ENCODE data around the gene PSMC3. TPM values are rescaled to one million over a fixed set of nuclear protein-coding genes. Genes with fewer than 3 reads are reported as not detected.
A peak's percentile ranks its signal among the peaks of the same experiment; 100 is the strongest.

Gene PSMC3
- total RNA-seq, 1 experiment from 2014 or later: 179 TPM

DNA sequence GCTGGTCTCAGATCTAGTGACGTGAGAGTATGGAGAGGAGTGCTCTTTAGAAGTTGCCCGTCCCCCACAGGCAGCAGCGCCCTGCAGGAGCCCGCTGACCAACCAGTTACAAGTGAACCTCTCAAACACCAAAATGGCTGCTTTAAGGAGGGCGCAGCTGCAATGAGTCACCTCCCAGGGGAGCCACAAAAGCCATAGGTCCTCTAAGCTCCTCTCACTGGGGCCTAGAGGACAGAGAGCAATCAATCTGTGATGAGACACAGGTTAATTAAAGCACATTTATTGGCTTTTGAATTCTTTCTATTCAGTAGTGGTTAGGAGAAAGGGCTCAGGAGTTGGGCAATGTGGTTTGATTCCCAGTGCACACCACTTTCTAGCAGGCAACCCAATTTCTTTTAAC lies 38.2 kb upstream of the PSMC3 start:
- no peak overlapping the region for H4K8ac ChIP-seq (replicated peaks; ENCODE audit: insufficient read length, low read depth, low read length)
- H3K27ac ChIP-seq (ENCODE audit: insufficient read length, low read depth, low read length): no peak overlapping the region
- H3K4me2 ChIP-seq (ENCODE audit: insufficient read depth, insufficient read length, low read length): no peak overlapping the region
- H4K20me1 ChIP-seq (ENCODE audit: control insufficient read depth, insufficient read depth, insufficient read length): no peaks in the 10 kb centered on the region
- no peak overlapping the region for H3T11ph ChIP-seq (ENCODE audit: low read length)
- H3K4ac ChIP-seq (ENCODE audit: low read depth, low read length): no peak overlapping the region
- H3K9me3 ChIP-seq (ENCODE audit: control insufficient read depth, low read depth, low read length): no peaks in the 10 kb centered on the region
- DNase-seq: no peak
- H2AFZ ChIP-seq (ENCODE audit: low read length): no peak overlapping the region
- TF ChIP-seq, protein P1, sequence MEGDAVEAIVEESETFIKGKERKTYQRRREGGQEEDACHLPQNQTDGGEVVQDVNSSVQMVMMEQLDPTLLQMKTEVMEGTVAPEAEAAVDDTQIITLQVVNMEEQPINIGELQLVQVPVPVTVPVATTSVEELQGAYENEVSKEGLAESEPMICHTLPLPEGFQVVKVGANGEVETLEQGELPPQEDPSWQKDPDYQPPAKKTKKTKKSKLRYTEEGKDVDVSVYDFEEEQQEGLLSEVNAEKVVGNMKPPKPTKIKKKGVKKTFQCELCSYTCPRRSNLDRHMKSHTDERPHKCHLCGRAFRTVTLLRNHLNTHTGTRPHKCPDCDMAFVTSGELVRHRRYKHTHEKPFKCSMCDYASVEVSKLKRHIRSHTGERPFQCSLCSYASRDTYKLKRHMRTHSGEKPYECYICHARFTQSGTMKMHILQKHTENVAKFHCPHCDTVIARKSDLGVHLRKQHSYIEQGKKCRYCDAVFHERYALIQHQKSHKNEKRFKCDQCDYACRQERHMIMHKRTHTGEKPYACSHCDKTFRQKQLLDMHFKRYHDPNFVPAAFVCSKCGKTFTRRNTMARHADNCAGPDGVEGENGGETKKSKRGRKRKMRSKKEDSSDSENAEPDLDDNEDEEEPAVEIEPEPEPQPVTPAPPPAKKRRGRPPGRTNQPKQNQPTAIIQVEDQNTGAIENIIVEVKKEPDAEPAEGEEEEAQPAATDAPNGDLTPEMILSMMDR (conservative IDR thresholded peaks at IDR 0.05): no peak
- H3K18ac ChIP-seq (ENCODE audit: insufficient read length, low read depth, low read length): no peak overlapping the region
- Mint-ChIP-seq H3K27me3 (ENCODE audit: low read depth) (no peaks in the 10 kb centered on the region; the same call in none of the 2 replicates), H3K27ac (peak overlapping the region in 2 of 3 experiments; percentile 43 to 44; a peak in 2 of 7 replicates), H3K4me3 (no peak overlapping the region), H3K36me3 (ENCODE audit: insufficient read depth in 1 of 3, low read depth in 3 of 3) (peaks cover 4 to 44% (median 20%) of the 10 kb centered on the region in 3 experiments; a peak in 6 of 7 replicates), H3K9me3 (no peaks in the 10 kb centered on the region), H3K4me1 (peaks cover 38 to 48% of the 10 kb centered on the region in 2 experiments)
- no peak overlapping the region for H3K14ac ChIP-seq (ENCODE audit: insufficient read depth, low read length)
- no peak overlapping the region for H3K23ac ChIP-seq (ENCODE audit: insufficient read length, low read depth, low read length)
- no peak overlapping the region for H2AK5ac ChIP-seq (ENCODE audit: insufficient read length, low read length)
- H2BK5ac ChIP-seq (ENCODE audit: insufficient read length, low read length): no peak overlapping the region
- H3K27me3 ChIP-seq (ENCODE audit: insufficient read depth, low read length): no peaks in the 10 kb centered on the region
- H3K4me1 ChIP-seq (ENCODE audit: insufficient read depth, low read length): no peaks in the 10 kb centered on the region; the same call in 1 of the 2 replicates
- H3K79me1 ChIP-seq (ENCODE audit: insufficient read depth, low read depth, low read length, poor library complexity, severe bottlenecking): no peaks in the 10 kb centered on the region
- no peaks in the 10 kb centered on the region for H3K23me2 ChIP-seq (ENCODE audit: insufficient read length, low read depth, low read length, poor library complexity, severe bottlenecking)
- H2BK120ac ChIP-seq (ENCODE audit: low read depth, low read length, poor library complexity, severe bottlenecking): no peak overlapping the region
- H4K91ac ChIP-seq (ENCODE audit: insufficient read length, low read depth, low read length): no peak overlapping the region
- no peak overlapping the region for H2BK20ac ChIP-seq (ENCODE audit: low read depth, low read length, poor library complexity, severe bottlenecking)
- H3K79me2 ChIP-seq (ENCODE audit: insufficient read depth, low read length): no peaks in the 10 kb centered on the region
- H4K5ac ChIP-seq (ENCODE audit: insufficient read length, low read depth, low read length): no peak overlapping the region
- no CpG with 5 or more reads among the region's 5 CpGs for WGBS (ENCODE audit: extremely low coverage, insufficient read length, low lambda C conversion rate)
- no peak overlapping the region for H2BK15ac ChIP-seq (ENCODE audit: low read depth, low read length)
- no peak overlapping the region for H2BK12ac ChIP-seq (ENCODE audit: insufficient read length, low read depth, low read length)
- no peak overlapping the region for H3K56ac ChIP-seq (ENCODE audit: insufficient read length, low read depth, low read length)
- no peak overlapping the region for H3K9ac ChIP-seq (ENCODE audit: extremely low read depth, insufficient read length, low read length)
